ENCODE measurements around the gene CHAT.

Gene CHAT

DNA sequence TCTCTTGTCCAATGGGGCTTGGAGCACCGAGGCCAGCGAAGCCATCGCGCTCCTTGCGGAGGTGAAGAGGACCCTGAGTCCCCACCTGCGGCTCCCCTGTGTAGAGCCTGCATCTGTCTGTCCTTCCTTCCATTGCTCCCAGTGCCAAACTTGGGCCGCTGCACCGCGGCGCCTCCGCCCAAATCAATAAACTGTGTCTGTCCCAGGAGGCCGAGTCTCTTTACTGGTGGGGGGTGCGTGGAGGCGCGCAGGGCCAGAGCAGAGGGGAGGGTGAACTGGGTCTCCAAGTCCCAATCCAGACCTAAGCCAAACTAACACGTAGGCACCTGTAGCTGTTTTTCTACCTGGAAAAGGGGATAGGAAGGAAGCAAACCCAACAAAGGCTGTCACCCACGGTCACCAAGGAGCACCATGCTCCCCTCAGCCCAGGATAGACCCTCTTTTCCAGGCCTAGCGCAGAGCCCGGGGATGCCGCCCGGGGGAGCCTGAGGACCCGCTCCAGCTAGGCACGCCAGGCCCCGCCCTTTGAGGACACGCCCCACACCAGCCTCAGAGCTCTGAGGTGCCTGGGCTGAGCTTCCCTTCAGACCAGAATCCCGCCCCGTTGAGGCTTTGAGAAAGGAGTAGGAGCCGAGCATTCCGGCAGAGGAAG is 1.2 kb upstream of the CHAT start:
- no peak for DNase-seq (ENCODE audit: low spot score)

DNA sequence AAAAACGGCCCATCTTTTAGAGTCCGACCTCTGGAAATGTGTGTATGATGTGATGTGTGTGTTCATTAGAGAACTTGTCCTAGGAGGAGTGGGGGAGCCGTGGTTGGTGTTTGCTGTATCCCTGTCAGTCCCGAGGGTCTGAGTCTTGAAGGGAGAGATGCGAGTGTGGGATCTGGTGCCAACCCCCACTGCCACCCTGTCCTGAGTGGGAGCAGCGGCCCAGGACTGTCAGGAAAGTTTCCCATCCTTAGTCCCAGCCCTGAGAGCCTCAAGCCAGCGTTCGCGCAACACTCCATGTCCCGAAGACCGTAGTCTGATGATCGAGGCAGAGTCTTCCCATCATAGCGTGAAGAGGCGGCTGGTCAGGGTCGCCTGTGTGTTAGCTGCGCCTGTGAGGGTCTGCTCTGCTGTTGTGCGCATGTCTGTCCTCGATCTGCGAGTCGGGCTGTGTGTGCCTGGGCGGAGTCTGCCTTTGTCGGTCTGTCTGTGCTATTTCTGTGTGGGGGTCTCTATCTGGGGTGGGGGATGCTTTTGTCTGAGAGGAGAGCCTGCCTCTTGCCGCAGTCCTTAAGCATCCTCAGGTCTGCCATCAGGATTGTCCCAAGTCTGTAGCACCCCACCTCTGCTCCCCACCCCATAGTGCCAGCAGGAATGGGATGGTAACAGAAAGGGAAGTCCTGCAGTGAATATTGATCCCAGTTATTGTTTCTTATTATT is 514 bp upstream of the CHAT start:
- DNase-seq (ENCODE audit: low spot score) = no peak

DNA sequence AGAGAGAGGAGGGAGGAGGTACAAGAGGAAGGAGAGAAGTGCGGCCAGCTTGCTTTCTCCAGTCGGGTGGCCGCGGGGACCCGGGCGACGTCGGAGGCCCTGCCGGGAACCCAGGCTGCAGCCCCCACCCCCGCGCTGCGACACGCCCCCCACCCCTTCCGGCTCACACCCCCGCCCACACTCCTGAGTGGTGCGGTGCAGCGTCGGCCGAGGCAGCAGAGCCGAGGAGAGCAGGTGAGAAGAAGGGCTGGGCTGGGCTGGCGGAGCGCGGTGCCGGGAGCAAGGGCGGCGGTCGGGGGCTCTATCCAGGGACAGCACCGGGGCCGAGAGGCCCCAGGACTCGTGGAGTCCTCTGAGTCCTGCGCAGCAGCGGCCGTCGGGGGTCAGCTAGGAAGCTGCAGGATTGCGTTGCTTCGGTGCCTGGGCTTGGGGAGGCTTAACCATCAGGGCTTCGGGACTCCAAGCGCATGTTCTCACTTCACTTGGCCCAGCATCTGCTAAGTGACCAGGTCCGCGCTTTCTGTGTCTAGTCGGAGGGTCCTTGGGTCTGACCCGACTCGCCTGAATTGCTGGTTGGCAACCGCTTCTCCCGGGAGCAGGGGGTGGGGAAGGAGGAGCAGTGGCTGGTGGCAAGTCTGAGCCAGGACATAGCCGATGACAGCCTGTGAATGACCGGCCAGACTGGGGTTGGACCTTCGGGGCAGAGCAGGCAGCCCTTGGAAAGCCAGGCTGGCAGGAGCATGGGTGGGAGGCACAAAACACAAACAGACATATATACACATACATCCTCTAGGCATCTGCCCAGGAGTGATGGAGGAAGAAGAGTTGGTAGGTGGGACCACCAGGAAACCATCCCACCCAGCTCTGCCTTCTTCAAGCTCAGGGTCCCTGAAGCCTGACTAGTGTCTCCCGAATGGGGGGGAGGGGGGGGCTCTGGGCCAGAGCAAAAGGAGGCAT is 683 bp downstream of the CHAT start:
- DNase-seq (ENCODE audit: low spot score) = no peak

DNA sequence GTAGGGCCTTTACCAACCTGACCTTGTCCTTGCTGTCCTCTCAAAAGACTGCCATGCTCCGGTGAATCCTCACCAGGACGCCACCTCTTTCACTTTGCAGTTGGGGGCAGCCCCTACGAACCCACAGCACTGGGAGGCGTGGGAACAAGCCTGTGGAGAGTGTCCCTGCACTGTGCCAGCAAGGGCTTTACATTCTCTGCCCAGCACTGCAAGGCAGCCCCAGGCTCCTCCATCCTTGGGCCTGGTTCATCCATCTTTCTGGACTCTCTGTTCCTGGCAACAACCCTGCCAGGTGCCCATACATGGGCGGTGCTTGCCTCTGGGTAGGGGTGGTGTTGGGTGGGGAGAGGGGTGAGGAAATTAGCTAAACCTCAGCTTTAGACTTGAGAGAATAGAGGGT is 1.4 kb downstream of the CHAT start:
- DNase-seq (ENCODE audit: low spot score) = no peak

DNA sequence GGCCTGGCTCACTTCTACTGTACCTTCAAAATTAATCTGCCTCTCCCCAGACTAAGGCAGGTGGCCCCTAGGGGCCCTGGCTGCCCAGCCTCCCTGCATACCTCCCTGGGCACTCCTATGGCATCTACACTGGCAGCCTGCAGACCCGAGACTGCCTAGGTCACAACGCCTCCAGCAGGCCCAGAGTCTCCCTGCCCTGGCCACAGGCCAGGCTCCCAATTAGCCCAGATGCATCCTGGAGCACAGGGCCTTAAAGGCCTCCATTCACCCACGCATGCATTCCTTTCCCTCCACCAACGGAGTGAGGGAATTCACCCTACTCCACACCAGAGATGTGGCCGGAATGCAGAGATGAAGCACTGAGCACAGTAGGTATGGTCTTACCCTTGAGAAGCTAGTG is 1.9 kb downstream of the CHAT start:
- no peak for DNase-seq (ENCODE audit: low spot score)

DNA sequence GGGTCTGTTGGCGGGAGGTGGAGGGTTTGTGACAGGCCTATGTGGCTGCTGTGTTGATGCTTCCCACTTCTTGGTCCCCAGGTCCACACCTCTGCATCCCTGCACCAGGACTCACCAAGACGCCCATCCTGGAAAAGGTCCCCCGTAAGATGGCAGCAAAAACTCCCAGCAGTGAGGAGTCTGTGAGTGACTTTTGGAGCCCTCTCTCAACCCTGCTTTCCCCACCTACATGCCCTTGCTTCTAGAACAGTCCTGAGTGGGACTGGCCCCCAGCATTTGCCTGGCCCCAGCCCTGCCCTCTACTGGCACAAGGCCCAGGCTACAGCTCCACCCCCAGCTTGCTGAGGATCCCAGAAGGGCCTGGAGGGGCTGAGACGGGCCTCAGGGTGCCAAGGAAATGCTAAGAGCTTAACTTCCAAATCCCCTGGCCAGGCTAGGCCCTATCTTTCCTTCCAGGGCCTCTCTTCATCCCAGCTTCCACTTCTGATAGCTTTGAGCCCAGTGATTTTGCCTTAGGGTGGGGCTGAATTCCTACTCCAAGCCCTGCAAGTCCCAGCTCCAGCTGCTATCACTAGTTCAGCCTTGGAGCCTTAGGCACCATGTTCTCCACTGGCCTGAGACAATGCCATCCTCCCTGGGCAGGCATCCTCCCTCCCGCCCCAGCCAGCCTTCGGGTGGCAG is 2.7 kb downstream of the CHAT start:
- DNase-seq (ENCODE audit: low spot score) = no peak

DNA sequence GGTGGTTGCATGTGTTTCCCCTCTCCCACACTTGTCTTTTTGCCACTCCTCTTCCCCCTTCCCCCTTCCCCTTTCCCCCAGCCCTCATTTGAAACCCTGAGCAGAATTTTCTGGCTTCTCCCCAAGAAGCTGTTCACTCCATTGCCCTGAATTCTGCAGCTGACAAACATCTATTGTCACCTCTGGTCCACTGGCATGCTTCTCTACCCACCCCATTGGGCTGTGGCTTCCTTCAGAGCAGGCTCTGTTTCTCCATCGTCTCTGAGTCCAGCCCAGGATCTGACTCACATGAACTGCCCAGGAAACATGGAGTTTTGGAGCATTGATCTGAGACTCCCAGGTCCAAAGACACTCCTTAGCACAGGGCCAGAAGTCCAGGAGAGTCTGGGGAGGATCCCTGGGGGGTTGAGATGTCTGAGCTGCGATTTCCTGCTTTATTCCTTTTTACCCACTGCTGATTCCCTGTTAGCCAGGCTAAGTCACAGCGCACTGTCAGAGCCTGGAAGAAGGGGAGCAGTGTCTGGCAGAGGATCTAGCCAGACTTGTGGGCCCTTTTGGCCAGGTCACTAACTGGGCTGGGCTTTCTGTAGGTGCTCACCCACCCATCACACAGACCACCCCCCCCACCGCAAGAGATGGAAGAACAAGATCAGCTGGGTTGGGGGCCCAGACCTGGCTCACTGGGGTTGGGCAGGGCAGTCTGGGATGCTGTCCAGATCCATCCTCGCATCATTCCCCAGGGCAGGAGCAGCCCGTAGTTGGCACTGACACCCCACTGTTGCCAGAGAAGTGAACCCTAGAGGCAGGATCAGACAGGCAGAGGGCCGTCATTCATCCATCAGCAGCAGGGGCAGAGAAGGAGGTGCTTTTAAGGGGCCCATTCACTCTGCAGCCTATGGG is 3.5 kb downstream of the CHAT start:
- DNase-seq (ENCODE audit: low spot score) = no peak

DNA sequence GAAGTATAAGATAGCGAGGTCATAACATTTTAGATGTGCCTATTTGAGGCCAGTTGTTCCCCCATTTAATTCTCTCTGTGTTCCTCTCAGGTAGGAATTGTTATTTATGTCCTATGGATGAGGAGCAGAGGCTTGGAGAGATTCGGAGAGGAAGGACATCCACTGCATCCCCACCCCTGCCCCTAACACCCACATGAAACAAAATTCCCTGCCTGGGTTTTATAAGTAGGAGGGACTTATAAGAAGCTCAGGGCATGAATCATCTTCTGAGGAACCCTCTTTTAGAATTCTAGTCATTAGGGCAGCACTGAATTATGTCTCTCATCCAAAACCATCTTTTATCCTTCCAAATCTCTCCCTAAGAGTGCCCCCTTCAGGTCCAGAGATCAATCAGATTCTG is 5.0 kb downstream of the CHAT start:
- DNase-seq (ENCODE audit: low spot score) = no peak

DNA sequence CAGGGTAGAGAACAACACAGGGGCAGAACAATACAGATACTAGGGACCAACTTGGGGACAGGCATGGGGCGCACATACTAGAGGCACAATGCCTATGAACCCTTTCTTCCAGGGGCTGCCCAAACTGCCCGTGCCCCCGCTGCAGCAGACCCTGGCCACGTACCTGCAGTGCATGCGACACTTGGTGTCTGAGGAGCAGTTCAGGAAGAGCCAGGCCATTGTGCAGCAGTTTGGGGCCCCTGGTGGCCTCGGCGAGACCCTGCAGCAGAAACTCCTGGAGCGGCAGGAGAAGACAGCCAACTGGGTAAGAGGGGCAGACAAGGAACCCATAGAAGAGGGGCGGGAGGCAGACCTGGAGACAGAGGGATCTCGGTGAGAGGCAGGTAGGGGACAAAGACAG is 5.8 kb downstream of the CHAT start:
- DNase-seq (ENCODE audit: low spot score) = no peak

DNA sequence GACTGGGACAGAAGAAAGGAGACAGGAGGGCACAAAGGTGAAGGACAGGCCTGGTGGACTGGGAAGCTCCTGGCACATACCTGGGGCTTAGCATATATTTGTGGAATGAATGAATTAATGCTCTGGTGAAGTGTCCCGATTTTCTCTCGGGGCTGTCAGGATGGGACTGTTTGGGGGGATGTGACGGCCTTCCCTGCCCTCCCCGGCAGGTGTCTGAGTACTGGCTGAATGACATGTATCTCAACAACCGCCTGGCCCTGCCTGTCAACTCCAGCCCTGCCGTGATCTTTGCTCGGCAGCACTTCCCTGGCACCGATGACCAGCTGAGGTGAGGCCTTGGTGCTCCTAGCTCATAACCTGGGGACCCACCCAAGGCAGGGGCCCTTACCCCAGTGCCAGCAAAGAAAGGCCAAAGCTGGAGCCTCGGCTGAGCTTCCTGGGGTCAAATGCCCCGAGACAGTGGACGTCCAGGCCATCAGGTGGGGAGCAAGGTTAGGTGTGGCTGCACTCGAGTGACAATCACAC is 6.5 kb downstream of the CHAT start:
- DNase-seq (ENCODE audit: low spot score) = no peak

DNA sequence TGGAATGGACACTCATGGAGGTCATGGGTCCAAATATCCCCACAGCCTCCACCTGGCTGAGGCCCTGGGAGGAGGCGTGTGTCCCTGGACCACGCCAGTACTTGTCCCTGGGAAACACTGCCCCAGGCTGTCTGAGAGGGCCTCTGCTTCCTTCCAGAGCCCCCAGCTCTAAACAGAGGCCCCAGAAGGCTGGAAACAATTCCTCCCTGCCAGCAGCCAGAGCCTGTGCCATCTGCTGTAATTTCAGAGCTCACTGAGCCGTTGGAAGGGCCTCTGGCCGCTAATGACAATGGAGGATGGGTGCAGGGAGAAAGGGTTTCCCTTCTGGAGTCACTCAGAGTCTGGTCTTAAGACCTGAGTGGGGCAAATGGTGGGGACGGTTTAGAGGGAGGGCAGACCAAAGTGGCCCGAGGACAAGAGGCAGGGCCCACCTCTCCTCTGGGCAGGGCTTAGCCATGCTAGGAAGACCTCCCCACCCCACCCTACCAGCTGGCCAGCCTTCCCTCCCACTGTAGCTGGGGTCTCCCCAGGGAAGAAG is 7.1 kb downstream of the CHAT start:
- no peak for DNase-seq (ENCODE audit: low spot score)

DNA sequence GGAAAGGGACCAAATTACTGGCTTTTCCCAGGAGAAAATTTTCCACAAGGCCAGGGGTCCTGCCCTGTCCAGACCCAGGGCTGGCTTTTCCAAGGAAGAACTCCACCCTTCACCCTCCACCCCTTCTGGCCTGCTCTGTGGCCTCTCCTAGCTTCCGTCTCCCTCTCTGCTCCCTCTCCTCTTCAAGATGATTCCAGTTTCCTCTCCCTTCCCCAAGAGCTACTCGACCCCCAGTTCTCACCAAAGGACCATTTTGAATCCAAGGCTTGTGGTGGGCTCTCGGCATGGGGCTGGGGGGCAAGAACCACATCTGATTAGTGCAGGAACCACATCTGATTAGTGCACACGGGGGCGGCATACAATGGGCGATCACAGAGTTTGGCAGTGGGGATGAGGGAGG is 7.7 kb downstream of the CHAT start:
- DNase-seq (ENCODE audit: low spot score) = no peak

DNA sequence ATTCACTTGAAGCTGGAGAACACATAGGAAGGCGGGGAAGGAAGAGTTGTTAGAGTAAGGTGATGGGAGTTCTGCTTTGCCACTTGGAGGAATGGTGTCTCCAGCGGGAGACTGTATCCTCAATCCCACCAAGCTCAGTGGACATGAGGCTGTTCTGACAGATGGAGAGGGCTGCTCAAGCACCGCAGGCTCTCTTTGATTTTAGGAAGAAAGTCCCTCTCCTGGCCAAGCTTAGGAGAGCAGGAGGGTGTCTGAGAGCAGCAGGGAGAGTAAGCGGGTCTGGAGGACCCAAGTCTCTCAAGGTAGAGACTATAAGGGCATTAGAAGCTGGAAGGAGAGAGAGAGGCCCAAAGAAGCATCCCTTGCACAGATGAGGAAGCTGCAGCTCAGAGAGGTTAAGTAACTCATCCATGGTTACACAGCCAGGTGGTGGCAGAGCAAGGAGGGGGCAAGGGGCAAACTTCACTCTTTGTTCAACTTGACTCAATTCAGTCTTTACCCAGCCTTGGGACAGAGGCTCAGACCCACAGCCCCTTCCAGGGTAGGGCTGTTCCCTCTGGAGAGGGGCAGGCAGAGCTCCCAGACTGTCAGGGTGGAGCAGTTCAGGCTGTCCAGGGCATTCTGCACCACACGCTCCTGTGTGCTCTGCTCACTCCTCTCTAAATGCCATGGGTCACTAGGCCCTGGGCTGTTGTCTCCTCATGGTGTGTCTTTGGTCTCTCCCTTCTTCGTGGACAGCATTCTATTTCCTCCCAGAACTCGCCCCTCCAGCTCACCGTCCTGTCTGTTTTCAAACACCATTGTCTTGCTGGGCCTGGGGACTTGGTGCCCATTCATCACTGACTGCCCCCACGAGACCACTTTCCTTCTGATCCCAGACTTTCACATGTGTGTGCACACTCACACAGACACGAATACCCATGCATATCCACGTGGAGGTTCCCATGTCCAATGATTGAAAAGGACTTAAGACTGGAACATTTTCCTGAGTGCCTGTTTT is 8.9 kb downstream of the CHAT start:
- DNase-seq (ENCODE audit: low spot score) = no peak

DNA sequence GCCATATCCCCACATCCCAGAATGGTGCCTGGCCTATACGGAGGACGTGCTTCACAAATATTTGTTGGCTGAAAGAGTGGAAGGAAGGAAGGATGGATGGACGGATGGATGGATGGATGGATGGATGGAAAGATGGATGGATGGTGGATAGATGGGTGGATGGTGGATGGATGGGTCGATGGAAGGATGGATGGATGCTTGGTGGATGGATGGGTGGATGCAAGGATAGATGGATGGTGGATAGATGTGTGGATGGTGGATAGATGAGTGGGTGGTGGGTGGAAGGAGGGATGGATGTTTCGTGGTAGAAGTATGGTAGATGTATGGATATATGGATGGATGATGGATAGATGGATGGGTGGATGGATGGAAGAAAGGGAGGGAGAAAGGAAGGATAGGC is 10.8 kb downstream of the CHAT start:
- no peak for DNase-seq (ENCODE audit: low spot score)

DNA sequence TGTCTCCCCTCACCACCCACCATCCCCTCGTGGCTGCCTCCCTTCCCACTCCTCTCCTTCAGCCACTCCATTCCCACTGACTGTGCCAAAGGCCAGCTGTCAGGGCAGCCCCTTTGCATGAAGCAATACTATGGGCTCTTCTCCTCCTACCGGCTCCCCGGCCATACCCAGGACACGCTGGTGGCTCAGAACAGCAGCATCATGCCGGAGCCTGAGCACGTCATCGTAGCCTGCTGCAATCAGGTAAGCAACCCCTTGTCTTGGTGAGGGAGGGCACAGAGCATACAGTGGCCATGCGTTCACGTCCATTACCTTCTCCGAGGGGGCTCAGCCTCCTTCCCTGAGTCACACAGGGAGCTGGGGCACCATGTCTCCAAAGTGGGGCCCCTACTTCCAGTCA is 11.6 kb downstream of the CHAT start:
- DNase-seq (ENCODE audit: low spot score) = no peak

DNA sequence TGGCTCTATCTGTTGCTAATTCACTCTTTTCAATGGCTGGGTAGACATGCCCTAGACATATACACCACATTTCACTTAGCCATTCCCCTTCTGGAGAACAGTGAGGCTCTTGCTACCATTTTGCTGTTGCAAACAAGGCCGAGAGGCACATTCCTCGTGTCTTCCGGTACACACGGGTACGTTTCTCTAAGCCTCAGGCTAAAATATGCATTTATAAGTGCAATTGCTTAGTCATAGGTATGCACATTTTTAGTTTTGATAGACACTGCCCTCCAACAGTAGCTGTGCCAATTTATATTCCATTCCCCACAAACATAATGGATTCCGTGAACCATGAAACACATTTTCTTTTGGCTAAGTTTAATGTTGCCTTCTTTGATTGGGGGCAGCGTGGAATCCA is 13.2 kb downstream of the CHAT start:
- no peak for DNase-seq (ENCODE audit: low spot score)

DNA sequence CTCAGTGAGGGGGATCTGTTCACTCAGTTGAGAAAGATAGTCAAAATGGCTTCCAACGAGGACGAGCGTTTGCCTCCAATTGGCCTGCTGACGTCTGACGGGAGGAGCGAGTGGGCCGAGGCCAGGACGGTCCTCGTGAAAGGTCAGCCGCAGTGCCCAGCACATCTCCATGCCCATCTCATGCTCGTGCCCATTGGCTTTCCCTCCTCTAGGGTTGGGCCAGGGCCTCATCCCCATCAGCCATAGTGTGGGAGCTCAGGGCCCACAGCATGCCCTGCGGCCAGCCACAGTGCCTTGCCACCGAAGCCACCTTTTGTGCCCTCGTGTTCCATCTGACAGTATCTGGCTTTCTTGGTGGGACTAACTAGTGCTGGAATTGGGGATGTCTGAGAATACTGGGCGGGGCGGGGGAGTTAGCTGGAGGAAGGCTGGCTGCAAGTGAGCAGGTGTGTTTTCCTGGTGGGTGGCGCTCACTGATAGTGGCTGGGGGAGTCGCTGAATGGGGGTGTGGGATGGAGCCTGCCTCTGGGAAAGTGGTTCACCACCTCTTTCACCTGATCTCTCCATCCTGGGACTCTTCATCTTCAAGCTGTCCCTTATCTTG is 13.9 kb downstream of the CHAT start:
- no peak for DNase-seq (ENCODE audit: low spot score)

DNA sequence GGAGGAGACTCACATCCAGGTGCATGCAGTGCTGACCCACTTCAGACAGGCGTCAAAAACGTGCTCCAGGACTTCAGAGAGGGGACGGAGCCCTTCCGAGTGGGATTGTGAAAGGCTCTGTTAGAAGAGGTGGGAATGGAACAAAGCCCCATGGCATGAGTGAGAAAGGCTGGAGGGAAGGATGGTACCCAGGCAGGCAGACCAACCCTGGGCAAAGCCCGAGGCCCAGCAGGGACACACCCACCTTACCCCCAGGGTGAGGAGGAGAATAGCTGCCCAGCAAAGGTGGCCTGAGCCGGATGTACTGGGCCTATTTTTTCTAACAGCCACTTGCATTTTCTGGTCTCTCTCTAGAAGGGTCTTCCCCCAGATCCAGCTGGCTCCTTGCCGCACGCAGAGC is 14.8 kb downstream of the CHAT start:
- no peak for DNase-seq (ENCODE audit: low spot score)

DNA sequence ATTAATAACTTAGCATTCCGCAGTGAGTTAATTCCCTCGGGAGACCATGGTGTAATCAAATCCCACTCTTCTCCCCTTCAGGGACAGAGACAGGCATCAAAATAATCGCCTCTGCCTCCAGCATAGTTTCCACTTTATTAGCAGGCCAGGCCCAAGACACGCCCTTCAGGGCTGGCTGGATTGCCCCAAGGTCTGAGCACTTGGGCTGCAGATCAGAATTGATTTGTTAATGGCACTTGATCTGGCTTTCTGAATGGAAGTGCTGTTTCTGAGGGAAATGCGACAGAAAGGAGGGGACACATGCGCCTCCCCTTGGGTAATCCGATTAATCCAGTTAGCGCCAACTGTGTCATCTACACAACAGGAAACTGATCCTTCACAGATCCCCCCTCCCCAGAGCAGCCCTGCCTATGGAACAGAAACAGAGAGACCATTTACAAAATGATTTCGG is 15.6 kb downstream of the CHAT start:
- no peak for DNase-seq (ENCODE audit: low spot score)

Measured in COLO829 (cell line).